Fibroblast of skin of back (primary cell): ENCODE data around the gene PGR.
A peak's percentile ranks its signal among the peaks of the same experiment; 100 is the strongest.
"Not testable (repeated sequence)": the region's sequence is repeated elsewhere in the genome, so short reads cannot be mapped to it uniquely, and the experiment has no call there.

ENCODE experiments used
- DNase-seq: peaks from one replicate; pipeline ENCODE4 v3.0.0-alpha.2; 2013

Gene PGR

GRCh38 chr11:101063706-101064105, 65.9 kb downstream of the PGR start:
- DNase-seq: no peak

GRCh38 chr11:101061606-101062005, 68.0 kb downstream of the PGR start:
- peak; percentile 66 for DNase-seq

DNA sequence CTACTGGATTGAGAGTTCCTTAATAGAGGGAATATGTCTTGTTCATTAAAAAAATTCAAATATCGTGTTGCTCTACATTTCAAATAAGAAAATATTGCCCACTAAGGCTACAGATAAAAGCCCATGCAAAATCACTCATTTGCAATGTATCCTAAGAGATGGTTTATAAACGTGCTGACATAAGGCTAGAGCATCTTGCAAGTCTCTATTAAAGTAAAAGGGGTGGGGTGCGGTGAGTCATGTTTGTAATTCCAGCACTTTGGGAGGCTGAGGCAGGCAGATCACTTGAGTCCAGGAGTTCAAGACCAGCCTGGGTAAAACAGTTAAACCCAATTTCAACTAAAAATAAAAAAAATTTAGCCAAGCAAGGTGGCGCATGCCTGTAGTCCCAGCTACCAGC, 70.3 kb downstream of the PGR start:
- DNase-seq: no peak

GRCh38 chr11:101053492-101053891, 76.1 kb downstream of the PGR start:
- no peak for DNase-seq

- no peak for DNase-seq
Measured at GRCh38 chr11:101051677-101052076, 77.9 kb downstream of the PGR start.

- DNase-seq: no peak
Measured at GRCh38 chr11:101049813-101050212, 79.8 kb downstream of the PGR start.

- no peak for DNase-seq
Measured at GRCh38 chr11:101049123-101049522, 80.5 kb downstream of the PGR start.

GRCh38 chr11:101048479-101048878, 81.1 kb downstream of the PGR start:
- DNase-seq: no peak

- no peak for DNase-seq
Measured at GRCh38 chr11:101046947-101047346, 82.7 kb downstream of the PGR start.

DNA sequence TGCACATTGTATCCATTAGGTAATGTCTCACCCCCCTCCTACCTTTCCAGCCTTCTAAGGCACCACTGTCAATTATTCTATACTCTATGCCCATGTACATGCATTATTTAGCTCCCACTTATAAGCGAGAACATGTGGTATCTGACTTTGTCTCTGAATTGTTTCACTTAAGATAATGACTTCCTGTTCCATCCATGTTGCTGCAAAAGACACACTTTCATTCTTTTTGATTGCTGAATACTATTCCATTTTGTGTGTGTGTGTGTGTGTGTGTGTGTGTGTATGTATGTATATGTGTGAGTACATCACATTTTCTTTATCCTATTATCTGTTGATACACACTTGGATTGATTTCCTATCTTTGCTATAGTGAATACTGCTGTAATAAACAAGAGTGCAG, 84.2 kb downstream of the PGR start:
- no peak for DNase-seq

GRCh38 chr11:101043940-101044339, 85.7 kb downstream of the PGR start:
- no peak for DNase-seq

- DNase-seq: no peak
Measured at GRCh38 chr11:101035872-101036271, 93.7 kb downstream of the PGR start.

GRCh38 chr11:101034076-101034475, 95.5 kb downstream of the PGR start:
- no peak for DNase-seq

DNA sequence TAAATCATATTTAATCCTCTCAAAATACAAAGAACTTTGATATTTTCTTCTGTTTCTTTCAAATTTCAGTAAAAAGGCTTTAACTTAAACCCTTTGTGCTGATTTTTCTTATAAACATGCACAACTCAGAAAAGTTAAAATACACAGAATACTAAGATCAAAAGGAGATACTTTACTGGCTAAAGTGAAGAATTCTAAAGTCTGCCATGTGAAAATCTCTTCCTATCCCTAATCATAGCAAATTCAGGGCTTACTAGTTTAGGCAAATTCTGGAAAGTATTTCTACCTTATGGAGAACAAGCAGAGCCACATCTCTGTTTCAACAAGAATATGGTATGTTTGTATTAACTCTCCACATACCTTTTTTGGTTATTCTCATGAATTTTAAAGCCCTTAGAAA, 96.6 kb downstream of the PGR start:
- DNase-seq: no peak

- no peak for DNase-seq
Measured at GRCh38 chr11:101031713-101032112, 97.9 kb downstream of the PGR start.

DNA sequence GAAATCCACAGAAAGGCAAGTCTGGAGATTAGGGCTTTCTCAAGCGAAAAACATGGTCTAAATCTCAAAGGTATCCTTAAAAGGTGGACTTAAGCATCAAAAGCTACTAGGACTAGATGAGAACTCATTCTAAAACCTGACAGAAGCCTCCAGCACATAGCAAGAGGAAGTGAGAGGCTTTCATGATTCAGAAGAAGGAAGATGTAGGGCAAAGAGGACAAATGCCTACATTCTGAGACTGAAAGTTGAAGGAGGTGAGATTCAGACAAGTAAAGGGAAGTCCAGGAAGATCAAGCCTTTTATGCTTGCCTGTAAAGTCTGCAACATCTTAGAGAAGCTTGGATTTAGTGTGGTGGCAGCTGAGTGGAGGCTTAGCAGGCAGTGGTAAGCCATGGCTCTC, 98.9 kb downstream of the PGR start:
- DNase-seq: no peak

DNA sequence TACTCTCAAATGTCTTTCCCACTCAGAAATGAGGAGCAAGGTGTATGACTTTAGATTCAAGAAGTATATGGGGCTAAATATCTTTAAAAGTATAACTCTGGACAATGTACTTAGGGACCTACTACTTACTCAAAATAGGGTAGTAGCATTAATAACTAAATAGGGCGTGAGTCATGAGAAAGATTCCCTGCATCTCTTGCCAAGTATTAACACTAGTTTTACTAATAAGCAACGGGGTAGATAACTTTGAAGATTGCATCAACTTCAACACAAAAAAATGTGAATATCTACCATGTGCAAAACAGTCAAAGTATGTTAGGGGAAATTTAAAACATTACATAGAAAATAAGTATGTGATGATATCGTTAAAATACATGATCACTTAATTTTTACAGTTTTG, 99.6 kb downstream of the PGR start:
- peak; percentile 11 for DNase-seq

GRCh38 chr11:101028644-101029043, 101.0 kb downstream of the PGR start:
- DNase-seq: no peak

DNA sequence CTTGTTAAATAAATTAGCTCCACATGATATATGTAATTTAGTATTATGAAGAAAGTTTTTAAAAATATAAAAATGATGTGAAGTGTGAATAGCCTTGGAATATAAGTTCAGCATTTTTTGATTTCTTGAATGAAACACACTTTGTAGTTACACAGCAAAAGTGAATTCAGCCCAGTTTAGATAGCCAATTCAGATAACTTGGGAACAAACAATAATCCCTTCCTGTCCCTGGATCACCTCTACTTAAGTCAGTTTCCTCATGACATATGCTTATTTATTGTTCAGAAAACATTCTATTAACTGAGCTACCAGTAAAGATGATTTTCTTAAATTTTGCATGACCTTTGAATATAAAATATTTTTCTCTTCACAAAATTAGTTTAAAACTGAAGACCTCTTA, 107.4 kb downstream of the PGR start:
- DNase-seq: no peak

DNA sequence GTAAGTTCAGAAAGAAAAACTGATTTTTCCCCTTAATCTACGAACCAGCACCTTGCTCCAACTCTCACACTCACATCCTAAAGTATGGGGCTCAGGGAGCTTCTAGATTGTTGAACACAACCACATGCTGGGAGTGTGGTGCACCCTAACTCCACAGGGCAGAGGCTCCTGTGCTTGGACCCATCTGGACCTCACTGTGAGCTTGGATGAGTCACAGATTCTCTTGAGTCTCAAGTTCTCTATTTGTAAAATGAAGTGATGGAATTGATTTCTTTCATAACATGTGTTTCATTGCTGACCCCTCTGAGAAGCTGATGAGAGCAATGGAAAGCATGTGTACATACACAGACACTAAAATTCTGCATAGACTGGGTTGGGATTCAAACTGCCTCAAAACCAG, 109.7 kb downstream of the PGR start:
- no peak for DNase-seq

- no peak for DNase-seq
Measured at GRCh38 chr11:101014600-101015285, 114.9 kb downstream of the PGR start.

- DNase-seq: not testable (repeated sequence)
Measured at GRCh38 chr11:101013702-101014101, 115.9 kb downstream of the PGR start.

GRCh38 chr11:101011881-101012280, 117.7 kb downstream of the PGR start:
- DNase-seq: no peak

DNA sequence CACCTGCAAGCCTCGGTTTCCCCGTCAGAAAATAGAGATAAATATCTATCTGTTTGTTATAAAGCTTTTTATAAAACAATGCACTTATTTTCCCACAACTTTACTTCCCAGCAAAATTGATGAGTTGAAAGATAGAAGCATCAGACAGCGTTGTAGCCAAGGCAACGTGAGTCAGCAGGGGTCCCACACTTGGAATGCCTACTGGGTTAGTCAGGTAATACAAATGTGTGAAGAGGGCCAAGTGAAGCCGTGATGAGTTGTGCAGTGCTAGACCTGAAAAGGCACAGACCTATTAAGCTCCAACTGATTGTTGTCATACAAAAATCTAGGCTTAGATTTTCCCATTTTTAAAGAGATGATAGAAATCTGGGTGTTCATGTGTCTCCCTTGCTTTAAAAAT, 118.7 kb downstream of the PGR start:
- peak; percentile 12 for DNase-seq

DNA sequence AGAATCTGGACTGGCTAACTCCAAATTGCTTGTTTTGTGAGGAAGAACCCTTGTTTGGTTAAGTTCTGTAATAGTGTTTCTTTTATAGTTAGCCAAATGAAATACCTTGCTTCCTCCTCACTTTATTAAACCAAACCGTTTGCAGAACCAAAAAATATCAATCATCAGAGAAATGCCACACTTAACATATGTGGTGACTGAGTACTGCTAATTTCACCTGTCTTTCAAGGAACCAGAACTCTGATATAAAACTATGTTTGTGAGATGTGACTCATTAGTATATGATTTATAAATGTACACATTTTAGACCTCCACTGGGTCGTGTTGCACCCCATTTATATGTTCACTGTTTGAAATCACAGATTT, 119.9 kb downstream of the PGR start:
- no peak for DNase-seq
